K562 (cell line): ENCODE data around the gene OLFML1. TPM values are rescaled to one million over a fixed set of nuclear protein-coding genes. Genes with fewer than 3 reads are reported as not detected.

ENCODE experiments used
- ATAC-seq: fragments of 200-7000 bp; cut with Tn5 transposase; 3 replicates; pipeline ENCODE4 v1.9.1; 2020; ENCODE audit warnings: moderate library complexity
- BruUV-seq: library from RNA; stranded (reverse); fragments of 400-500 nt; replicated peaks from 2 replicates; lab custom pipeline; 2021; lab: Mats Ljungman, UMichigan
- CTCF ChIA-PET: fragments of 300-600 bp; formaldehyde crosslinking; extraction: SDS; loops from one replicate; lab custom pipeline; 2021; ENCODE audit warnings: low intra/inter-chr PET ratio; lab: Yijun Ruan, JAX
- POLR2A ChIA-PET: fragments of 300-600, 350-650 bp; sonication (Branson Sonifier 250); formaldehyde crosslinking; extraction: SDS; loops from one replicate; lab custom pipeline; 2021; ENCODE audit warnings: antibody characterized with exemption, inconsistent platforms; lab: Yijun Ruan, JAX
- DNase-seq, 4 experiments: peaks; one replicate each; pipeline versions ENCODE4 v3.0.0 to v3.0.0-alpha.2; 2011 to 2018; ENCODE audit warnings: low spot score in 3 of 4, mixed read lengths in 3 of 4; ENCODE audit errors: extremely low read depth in 1 of 4
- FAIRE-seq: peaks from 2 replicates; lab custom pipeline; 2011; peaks lifted over from hg19 to GRCh38; lab: Jason Lieb, UNC
- H2AFZ ChIP-seq: 2 replicates; pipeline ENCODE4 v1.6.0; 2011; ENCODE audit warnings: low read depth, low read length, control low read depth, inconsistent platforms
- H3K27ac ChIP-seq: fragments of 200-600 bp; 3 replicates; pipeline ENCODE4 v1.8.0; 2011; ENCODE audit warnings: low read depth, mild to moderate bottlenecking, control low read depth, inconsistent platforms, low read length, moderate library complexity, mixed read lengths; ENCODE audit errors: extremely low read depth
- H3K27me3 ChIP-seq, 2 experiments: fragments of 300-600 bp in 1 of 2; 2 replicates in 1 of 2; 3 replicates in 1 of 2; pipeline versions ENCODE4 v1.6.0 to v1.8.0; 2011; ENCODE audit warnings: inconsistent platforms in 2 of 2, low read length in 2 of 2, mild to moderate bottlenecking in 1 of 2, mixed read lengths in 1 of 2, moderate library complexity in 1 of 2; ENCODE audit not compliant: control insufficient read depth in 2 of 2, insufficient read depth in 2 of 2
- H3K36me3 ChIP-seq: fragments of 300-600 bp; 3 replicates; pipeline ENCODE4 v1.8.0; 2011; ENCODE audit warnings: mild to moderate bottlenecking, low read length, inconsistent platforms; ENCODE audit not compliant: control insufficient read depth, insufficient read depth
- H3K4me1 ChIP-seq, 2 experiments: fragments of 200-600 bp in 1 of 2; replicated peaks in 1 of 2; 2 replicates in 1 of 2; 3 replicates in 1 of 2; pipeline versions ENCODE4 v1.5.1 to v1.8.0; 2011; ENCODE audit warnings: inconsistent platforms in 2 of 2, low read length in 2 of 2, mild to moderate bottlenecking in 1 of 2, mixed read lengths in 1 of 2, moderate library complexity in 1 of 2; ENCODE audit not compliant: control insufficient read depth in 2 of 2, insufficient read depth in 2 of 2
- H3K4me2 ChIP-seq: 2 replicates; pipeline ENCODE4 v1.6.1; 2011; ENCODE audit warnings: low read length, control low read depth, inconsistent platforms, mixed read lengths; ENCODE audit not compliant: insufficient read depth
- H3K4me3 ChIP-seq: fragments of 200-600 bp; sonication (generic), shearing (Covaris generic); 2 replicates; pipeline ENCODE4 v1.5.1; 2016; ENCODE audit warnings: control low read depth, inconsistent platforms
- H3K79me2 ChIP-seq: fragments of 200-600 bp; 3 replicates; pipeline ENCODE4 v1.8.0; 2011; ENCODE audit warnings: low read length, inconsistent platforms; ENCODE audit not compliant: control insufficient read depth, insufficient read depth
- H3K9ac ChIP-seq, 2 experiments: 2 replicates each; pipeline versions ENCODE4 v1.6.0 to v1.6.1; 2011; ENCODE audit warnings: low read depth in 2 of 2, low read length in 2 of 2, control low read depth in 1 of 2, inconsistent platforms in 1 of 2, mild to moderate bottlenecking in 1 of 2, mixed read lengths in 1 of 2; ENCODE audit not compliant: insufficient read depth in 1 of 2
- H3K9me1 ChIP-seq: one replicate; pipeline ENCODE4 v1.6.0; 2011; ENCODE audit warnings: inconsistent platforms, mild to moderate bottlenecking, low read length, moderate library complexity; ENCODE audit not compliant: control insufficient read depth, insufficient read depth
- H3K9me3 ChIP-seq: replicated peaks from 2 replicates; pipeline ENCODE4 v1.5.1; 2011; ENCODE audit warnings: low read depth, low read length, inconsistent platforms; ENCODE audit not compliant: control insufficient read depth, insufficient read depth
- H4K20me1 ChIP-seq: replicated peaks from 2 replicates; pipeline ENCODE4 v1.6.1; 2011; ENCODE audit warnings: low read length, inconsistent platforms, mixed read lengths; ENCODE audit not compliant: control insufficient read depth, insufficient read depth
- CREBBP ChIP-seq: IDR thresholded peaks from one replicate; pipeline ENCODE4 v1.6.1; 2012; ENCODE audit warnings: low read depth, mild to moderate bottlenecking, control low read depth, inconsistent platforms, low read length
- DMBX1 ChIP-seq: fragments of 250-450 bp; sonication (Bioruptor Pico); IDR thresholded peaks from 2 replicates; pipeline ENCODE4 v1.8.0; 2022; ENCODE audit warnings: inconsistent platforms, mild to moderate bottlenecking, moderate library complexity, borderline replicate concordance
- ERF ChIP-seq: fragments of 450-650 bp; formaldehyde crosslinking; IDR thresholded peaks from 2 replicates; pipeline ENCODE4 v1.4.0; 2020; ENCODE audit warnings: mild to moderate bottlenecking, mixed read lengths
- HIVEP1 ChIP-seq: fragments of 250-450 bp; sonication (Bioruptor Pico); IDR thresholded peaks from 2 replicates; pipeline ENCODE4 v1.4.0; 2020; ENCODE audit warnings: mild to moderate bottlenecking
- HNRNPH1 ChIP-seq: fragments of 200-400 bp; formaldehyde crosslinking; optimal IDR thresholded peaks from 2 replicates; pipeline ENCODE3; 2017; ENCODE audit warnings: low read depth, mild to moderate bottlenecking, low read length, moderate library complexity
- KAT2B ChIP-seq: IDR thresholded peaks from one replicate; pipeline ENCODE4 v1.6.1; 2012; ENCODE audit warnings: low read depth, mild to moderate bottlenecking, control low read depth, inconsistent platforms, low read length, moderate library complexity
- LCOR ChIP-seq: sonication (generic); formaldehyde crosslinking; IDR thresholded peaks from 2 replicates; pipeline ENCODE4 v1.8.0; 2022; ENCODE audit warnings: mild to moderate bottlenecking, missing genetic modification reagents
- MTA1 ChIP-seq: fragments of 450-650 bp; IDR thresholded peaks from 2 replicates; pipeline ENCODE4 v1.6.1; 2017; ENCODE audit warnings: borderline replicate concordance
- SMC3 ChIP-seq: conservative IDR thresholded peaks from 2 replicates; pipeline ENCODE4 v1.6.1; 2011; ENCODE audit warnings: low read depth, low read length, improper control_type of control experiment; ENCODE audit not compliant: insufficient read depth
- STAT5B ChIP-seq: fragments of 250-450 bp; sonication (Bioruptor Pico); IDR thresholded peaks from 2 replicates; pipeline ENCODE4 v1.8.0; 2021; ENCODE audit warnings: mild to moderate bottlenecking, inconsistent platforms
- TCF7 ChIP-seq: sonication (generic); IDR thresholded peaks from 2 replicates; pipeline ENCODE4 v1.6.1; 2016; ENCODE audit warnings: antibody characterized with exemption, borderline replicate concordance
- TSC22D4 ChIP-seq: fragments of 450-650 bp; IDR thresholded peaks from 2 replicates; pipeline ENCODE4 v1.6.1; 2016; ENCODE audit warnings: missing genetic modification characterization, missing biosample characterization, control low read depth
- VEZF1 ChIP-seq: fragments of 200-800 bp; sonication (Bioruptor generic); IDR thresholded peaks from 2 replicates; pipeline ENCODE4 v1.6.1; 2017; ENCODE audit warnings: missing genetic modification characterization, missing compliant biosample characterization
- ZFX ChIP-seq: sonication (generic); formaldehyde crosslinking; IDR thresholded peaks from 2 replicates; pipeline ENCODE4 v1.8.0; 2022; ENCODE audit warnings: mild to moderate bottlenecking, missing genetic modification reagents, moderate library complexity
- ZNF12 ChIP-seq: sonication (generic); formaldehyde crosslinking; IDR thresholded peaks from 2 replicates; pipeline ENCODE4 v1.4.0; 2020; ENCODE audit warnings: mild to moderate bottlenecking, missing genetic modification reagents
- ZNF764 ChIP-seq: fragments of 250-450 bp; sonication (Bioruptor Pico); IDR thresholded peaks from 2 replicates; pipeline ENCODE4 v1.4.0; 2020; ENCODE audit warnings: low read depth, mild to moderate bottlenecking, moderate library complexity
- WGBS: fragments of 100-300 bp; shearing (Covaris generic); methylation state at CpG from one replicate; pipeline ENCODE4 v1.1.6; 2016; ENCODE audit warnings: low coverage, mixed read lengths; ENCODE audit not compliant: insufficient coverage; ENCODE audit errors: missing lambda C conversion rate; 5-methylcytosine and 5-hydroxymethylcytosine counted together
- in situ Hi-C: fragments of 300-500 bp; cut with MboI; formaldehyde crosslinking; loops from 4 replicates; pipeline ENCODE4 v1.15.0; 2018; ENCODE audit warnings: inconsistent platforms, mixed read lengths
- intact Hi-C: fragments of 100-400 bp; cut with micrococcal nuclease; formaldehyde crosslinking; loops from 2 replicates; pipeline ENCODE4 v1.14.2; 2022
- polyA plus RNA-seq, 8 experiments: library from polyadenylated mRNA; depleted of rRNA in 4 of 8; stranded (reverse) in 5 of 8; unstranded in 3 of 8; fragments of >200 nt; fragmentation: Nextera tagmentation in 2 of 8; fragmentation: Illumina TruSeq in 1 of 8; extraction: Ambion mirVana in 2 of 8; extraction: Trizol in 1 of 8; gene quantifications; 2 replicates each; pipeline versions ENCODE4 v1.2.1 to v1.2.3, GENCODE V29; 2011 to 2014; ENCODE audit warnings: inconsistent platforms in 1 of 8, missing spikeins in 1 of 8
- total RNA-seq, 7 experiments: library from RNA; depleted of rRNA in 6 of 7; stranded (reverse); fragments of >200 nt in 6 of 7; fragmentation: Illumina TruSeq in 2 of 7; extraction: Trizol in 2 of 7; gene quantifications; 2 replicates each; pipeline versions ENCODE4 v1.2.1 to v1.2.3, GENCODE V29; 2011 to 2021; ENCODE audit warnings: low replicate concordance in 1 of 7

OLFML1 gene
- total and polyA plus RNA-seq, 9 of the 15 experiments (the other 6 are each of a cell fraction or from before 2014, with no cell fraction given), result not detected

- H3K4me1 ChIP-seq, result no peaks in the 10 kb centered on the region; a peak in 1 of 5 replicates
- no peak overlapping the region for H3K27ac ChIP-seq
- no peak overlapping the region for H3K4me2 ChIP-seq
- FAIRE-seq (no peak), ATAC-seq (no peak), DNase-seq (no peak)
- H3K9ac ChIP-seq, result no peak overlapping the region
- H3K79me2 ChIP-seq, result no peaks in the 10 kb centered on the region
- H3K9me1 ChIP-seq, result no peaks in the 10 kb centered on the region
- H4K20me1 ChIP-seq, result no peaks in the 10 kb centered on the region
- in situ Hi-C loops, result no loop called here
- CTCF ChIA-PET, result no interaction called here
- no TSS peak for BruUV-seq
- peaks cover 0 to 11% of the 10 kb centered on the region in 2 experiments; a peak in 1 of 5 replicates for H3K27me3 ChIP-seq
- 0% methylated on average over 1 of the region's 1 CpG for WGBS
- H3K4me3 ChIP-seq, result no peak overlapping the region
- TF ChIP-seq ZNF764 (CRISPR knock-in tag), result no peak
- no peak for TF ChIP-seq MTA1
- TF ChIP-seq HNRNPH1, result no peak
- no peak for TF ChIP-seq VEZF1 (CRISPR knock-in tag)
- no peak for TF ChIP-seq TSC22D4 (tag)
- TF ChIP-seq CREBBP, result no peak
- no peak for TF ChIP-seq HIVEP1
- no peak for TF ChIP-seq SMC3
- no peak for TF ChIP-seq ZNF12 (CRISPR knock-in tag)
- TF ChIP-seq KAT2B, result no peak
- TF ChIP-seq STAT5B, result no peak
- no peak for TF ChIP-seq ERF (CRISPR knock-in tag)
- no peak for TF ChIP-seq ZFX
- no peak for TF ChIP-seq TCF7
- TF ChIP-seq LCOR (CRISPR knock-in tag), result no peak
- TF ChIP-seq DMBX1 (CRISPR knock-in tag), result no peak
- H3K36me3 ChIP-seq, result no peaks in the 10 kb centered on the region
- H2AFZ ChIP-seq, result no peak overlapping the region
- no peaks in the 10 kb centered on the region for H3K9me3 ChIP-seq
- intact Hi-C loops, result no loop called here
- POLR2A ChIA-PET, result no interaction called here
These were observed 66.3 kb downstream of the OLFML1 start for GRCh38 chr11:7551571-7551970.
